ENCODE results near the gene RBBP8NL. TPM values are rescaled to one million over a fixed set of nuclear protein-coding genes. Genes with fewer than 3 reads are reported as not detected.

Gene RBBP8NL
- total and polyA plus RNA-seq, 2 donors, result 0.69 to 1.1 TPM

DNA sequence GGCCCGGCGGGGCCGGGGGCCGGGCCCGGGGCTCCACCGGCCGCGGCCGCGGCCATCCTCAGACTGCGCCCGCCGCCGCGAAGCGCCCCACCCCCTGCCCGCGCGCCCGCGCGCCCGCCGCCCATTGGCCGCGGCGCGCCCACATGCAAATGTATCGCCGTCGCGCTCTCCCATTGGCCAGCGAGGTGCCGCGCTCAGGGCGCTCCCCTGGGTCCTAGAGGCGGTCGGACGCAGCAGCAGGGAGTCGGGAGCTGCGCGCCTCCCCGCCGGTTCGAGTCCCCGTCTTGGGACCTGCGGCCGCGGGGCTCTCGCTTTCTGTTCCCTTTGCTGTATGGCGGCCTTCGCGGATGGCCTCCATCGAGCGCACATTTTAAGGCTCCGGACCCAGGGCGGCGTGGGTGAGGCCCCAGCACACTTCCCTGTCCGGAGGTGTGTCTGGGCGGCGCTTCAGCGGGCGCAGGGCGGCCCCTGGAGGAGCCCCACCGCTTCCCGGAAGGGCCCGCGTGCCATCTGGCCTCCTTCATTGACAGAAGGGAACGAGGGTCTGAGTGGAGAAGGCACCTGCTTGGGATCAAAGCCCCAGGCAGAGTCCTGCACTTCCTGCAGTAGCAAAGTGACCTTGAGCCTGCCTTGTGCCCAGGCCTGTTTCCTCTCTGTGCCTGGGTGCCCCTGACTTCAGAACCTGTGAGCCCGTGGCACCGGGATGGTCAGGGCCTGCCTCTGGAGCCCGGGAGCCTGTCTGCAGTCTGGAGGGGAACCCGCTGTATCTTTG is 19.9 kb downstream of the RBBP8NL start, which contains the start of gene CABLES2:
Gene CABLES2 (minus strand): TSS at position 65 of the 772 bp plus-strand sequence. CDS start 9 bp downstream, at position 56.
- no peak within 1 kb of the TSS for H3K27ac ChIP-seq (ENCODE audit: low read depth)
- H3K4me3 ChIP-seq (ENCODE audit: low read depth, low read length), result peak within 1 kb of the TSS; percentile 87
- WGBS, result 5% methylated on average over 72 of the region's 73 CpGs
- H3K36me3 ChIP-seq (ENCODE audit: insufficient read depth), result no peaks in the 10 kb centered on the region
- peak; percentile 84 for DNase-seq (ENCODE audit: extremely low spot score)
- H3K4me1 ChIP-seq (ENCODE audit: insufficient read depth), result no peaks in the 10 kb centered on the region

DNA sequence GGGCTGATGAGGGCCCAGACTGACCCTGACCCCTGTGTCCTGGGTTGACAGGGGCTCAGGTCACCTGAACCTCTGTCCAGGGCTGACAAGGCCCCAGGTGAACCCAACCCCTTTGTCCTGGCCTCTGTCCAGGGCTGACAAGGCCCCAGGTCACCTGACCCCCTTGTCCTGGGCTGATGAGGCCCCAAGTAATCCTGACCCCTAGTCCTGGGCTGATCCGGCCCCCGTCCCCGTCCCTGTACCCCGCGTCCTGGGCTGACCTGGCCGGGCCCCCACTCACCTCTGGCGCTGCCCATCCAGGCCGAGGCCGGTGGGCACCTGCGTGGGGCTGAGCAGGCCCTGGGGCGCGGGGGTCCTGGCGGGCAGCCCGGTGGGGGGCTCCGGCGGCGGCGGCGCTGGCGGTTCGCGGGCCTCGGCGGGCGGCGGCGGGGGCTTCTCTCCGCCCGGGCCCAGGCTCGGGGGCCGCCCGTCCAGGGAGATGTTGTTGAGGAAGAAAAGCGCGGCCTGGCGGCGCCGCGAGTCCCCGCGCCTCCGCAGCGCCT is 20.6 kb downstream of the RBBP8NL start:
- H3K27ac ChIP-seq (ENCODE audit: low read depth), result no peak overlapping the region
- H3K36me3 ChIP-seq (ENCODE audit: insufficient read depth), result no peaks in the 10 kb centered on the region
- no peaks in the 10 kb centered on the region for H3K4me1 ChIP-seq (ENCODE audit: insufficient read depth)
- WGBS, result under 1% methylated on average over 42 of the region's 42 CpGs
- DNase-seq (ENCODE audit: extremely low spot score), result no peak
- H3K4me3 ChIP-seq (ENCODE audit: low read depth, low read length), result peak overlapping the region; percentile 87

DNA sequence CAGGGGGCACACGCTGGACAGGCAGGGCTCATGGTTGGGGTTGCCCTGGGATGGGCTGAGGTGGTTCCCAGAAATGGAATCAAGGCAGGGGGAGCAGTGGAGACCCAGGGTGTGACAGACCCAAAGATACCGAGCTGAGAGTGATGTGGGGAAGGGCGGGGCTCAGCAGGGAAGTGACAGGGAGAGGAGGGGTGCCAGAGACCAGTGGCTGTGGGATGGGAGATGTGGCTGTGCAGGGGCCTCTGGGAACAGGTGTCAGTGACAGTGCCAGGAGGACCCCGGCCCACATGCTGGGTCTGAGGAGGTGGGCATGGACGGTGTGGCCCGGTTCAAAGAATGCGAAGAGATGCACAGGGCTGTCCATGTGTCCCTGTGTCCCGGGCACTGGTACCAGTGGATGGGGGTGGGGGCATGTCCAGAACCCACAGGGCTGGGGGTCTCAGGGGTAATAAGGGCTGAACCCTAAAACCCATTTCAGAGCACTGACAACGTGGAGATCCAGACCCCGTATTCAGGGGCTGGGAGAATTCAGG is 21.3 kb downstream of the RBBP8NL start:
- no peak for DNase-seq (ENCODE audit: extremely low spot score)
- H3K4me3 ChIP-seq (ENCODE audit: low read depth, low read length), result peak overlapping the region; percentile 87
- WGBS, result 49% methylated on average over 10 of the region's 10 CpGs
- H3K27ac ChIP-seq (ENCODE audit: low read depth), result no peak overlapping the region
- no peaks in the 10 kb centered on the region for H3K36me3 ChIP-seq (ENCODE audit: insufficient read depth)
- no peaks in the 10 kb centered on the region for H3K4me1 ChIP-seq (ENCODE audit: insufficient read depth)

DNA sequence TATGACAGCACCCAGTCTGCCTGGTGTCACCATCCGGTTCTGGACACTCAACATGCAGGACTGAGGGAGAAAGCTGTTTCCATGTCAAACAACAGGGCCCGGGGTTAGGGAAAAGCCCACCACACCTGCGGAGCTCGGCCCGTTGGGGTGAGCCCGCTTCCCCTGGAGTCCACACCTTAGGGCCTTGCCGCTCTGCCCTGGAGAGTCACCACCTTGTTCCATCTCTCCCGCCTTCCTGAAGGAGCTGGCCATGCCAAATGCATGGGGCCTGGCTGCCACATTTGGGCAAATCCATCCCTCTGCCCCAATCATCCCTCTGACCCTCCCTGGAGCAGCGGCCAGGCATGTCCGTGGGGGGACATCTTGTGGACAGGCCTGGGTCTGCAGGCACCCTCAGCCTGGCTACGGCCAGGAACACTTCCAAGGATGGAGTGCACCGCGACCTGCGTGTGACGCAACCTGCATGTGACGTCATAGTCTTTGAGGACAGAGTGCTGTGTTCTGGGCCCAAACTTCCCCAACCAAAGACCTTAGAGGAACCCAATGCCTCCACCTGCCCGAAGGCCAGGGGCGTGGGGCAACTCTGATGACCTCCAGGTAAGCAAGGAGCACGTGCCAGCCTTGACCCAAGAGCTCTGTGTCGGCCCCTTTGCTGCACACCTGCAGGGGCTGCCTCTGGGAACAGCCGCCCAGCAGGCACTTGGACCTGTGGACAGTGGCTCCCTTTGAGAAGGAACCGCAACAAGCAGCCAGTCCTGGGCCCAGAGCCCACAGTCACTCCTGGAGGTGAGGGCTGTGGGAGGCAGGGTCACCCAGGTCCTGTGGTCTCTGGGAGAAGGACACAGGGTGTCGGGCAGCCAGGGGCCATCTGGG is 22.0 kb downstream of the RBBP8NL start:
- Histone ChIP-seq H3K36me3 (ENCODE audit: insufficient read depth) (no peaks in the 10 kb centered on the region), H3K4me3 (ENCODE audit: low read depth, low read length) (no peak overlapping the region), H3K4me1 (ENCODE audit: insufficient read depth) (no peaks in the 10 kb centered on the region), H3K27ac (ENCODE audit: low read depth) (no peak overlapping the region)
- 62% methylated on average over 23 of the region's 23 CpGs for WGBS
- no peak for DNase-seq (ENCODE audit: extremely low spot score)

DNA sequence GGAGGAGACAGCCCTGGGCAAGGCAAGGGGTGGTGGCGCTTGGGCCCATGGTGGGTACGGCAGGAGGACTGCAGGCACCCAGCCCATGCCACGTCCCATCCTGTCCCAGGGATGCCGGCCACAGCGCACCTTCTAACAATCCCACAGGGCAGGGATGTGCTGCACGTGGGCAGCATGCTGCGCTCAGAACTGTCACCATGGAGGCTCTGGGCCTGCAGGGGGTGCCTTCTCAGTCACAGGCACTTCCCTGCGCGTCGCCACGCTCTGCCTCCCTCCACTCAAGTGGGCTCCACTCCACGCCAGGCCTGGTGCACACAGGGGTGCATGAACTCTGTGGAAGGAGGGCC is 22.6 kb downstream of the RBBP8NL start:
- Histone ChIP-seq H3K27ac (ENCODE audit: low read depth) (no peak overlapping the region), H3K36me3 (ENCODE audit: insufficient read depth) (no peaks in the 10 kb centered on the region), H3K4me1 (ENCODE audit: insufficient read depth) (no peaks in the 10 kb centered on the region), H3K4me3 (ENCODE audit: low read depth, low read length) (no peak overlapping the region)
- 82% methylated on average over 12 of the region's 12 CpGs for WGBS
- no peak for DNase-seq (ENCODE audit: extremely low spot score)

DNA sequence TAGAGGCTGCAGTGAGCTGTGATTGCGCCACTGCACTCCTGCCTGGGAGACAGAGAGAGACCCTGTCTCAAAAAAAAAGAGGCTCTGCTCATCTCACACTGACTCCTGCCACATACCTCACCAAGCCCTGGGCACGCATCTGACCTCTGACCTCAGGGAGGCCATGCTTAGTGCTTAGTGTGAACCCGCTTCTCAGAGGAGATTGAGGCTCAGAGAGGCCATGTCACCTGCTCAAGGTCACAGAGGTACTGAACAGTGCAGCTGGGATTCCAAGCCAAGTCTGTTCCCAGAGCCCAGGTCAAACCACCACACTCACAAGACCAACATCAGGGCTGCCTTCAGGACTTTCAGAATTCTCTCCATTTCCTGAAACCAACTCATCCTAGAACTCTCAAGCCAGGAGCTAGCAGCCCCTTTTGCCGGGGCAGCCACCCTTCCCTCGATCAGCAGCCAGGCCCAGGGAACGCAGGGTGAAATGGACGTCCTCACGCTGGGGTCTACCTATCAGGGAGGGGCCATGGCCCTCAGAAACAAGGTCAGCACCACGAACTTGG is 23.1 kb downstream of the RBBP8NL start:
- Histone ChIP-seq H3K4me3 (ENCODE audit: low read depth, low read length) (no peak overlapping the region), H3K27ac (ENCODE audit: low read depth) (no peak overlapping the region), H3K36me3 (ENCODE audit: insufficient read depth) (no peaks in the 10 kb centered on the region), H3K4me1 (ENCODE audit: insufficient read depth) (no peaks in the 10 kb centered on the region)
- 88% methylated on average over 9 of the region's 9 CpGs for WGBS
- no peak for DNase-seq (ENCODE audit: extremely low spot score)

DNA sequence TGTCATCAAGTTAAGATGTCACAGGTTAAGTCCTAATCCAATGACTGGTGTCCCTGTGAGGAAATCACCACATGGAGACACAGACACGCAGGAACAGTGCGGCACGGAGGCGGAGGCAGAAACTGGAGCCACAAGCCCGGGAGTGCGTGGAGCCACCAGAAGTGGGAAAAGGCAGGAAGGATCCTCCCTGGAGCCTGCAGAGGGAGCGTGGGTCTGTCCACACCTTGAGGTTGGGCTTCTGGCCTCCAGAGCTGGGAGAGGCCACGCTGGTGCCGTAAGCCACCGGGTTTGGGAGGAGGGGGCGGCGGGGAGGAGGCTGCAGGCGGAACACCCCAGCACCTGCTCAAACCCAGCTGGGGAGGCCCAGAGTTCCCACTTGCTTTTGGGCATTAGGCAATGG is 24.0 kb downstream of the RBBP8NL start:
- Histone ChIP-seq H3K36me3 (ENCODE audit: insufficient read depth) (no peaks in the 10 kb centered on the region), H3K4me3 (ENCODE audit: low read depth, low read length) (no peak overlapping the region), H3K4me1 (ENCODE audit: insufficient read depth) (no peaks in the 10 kb centered on the region), H3K27ac (ENCODE audit: low read depth) (no peak overlapping the region)
- no peak for DNase-seq (ENCODE audit: extremely low spot score)
- WGBS, result 80% methylated on average over 13 of the region's 13 CpGs

DNA sequence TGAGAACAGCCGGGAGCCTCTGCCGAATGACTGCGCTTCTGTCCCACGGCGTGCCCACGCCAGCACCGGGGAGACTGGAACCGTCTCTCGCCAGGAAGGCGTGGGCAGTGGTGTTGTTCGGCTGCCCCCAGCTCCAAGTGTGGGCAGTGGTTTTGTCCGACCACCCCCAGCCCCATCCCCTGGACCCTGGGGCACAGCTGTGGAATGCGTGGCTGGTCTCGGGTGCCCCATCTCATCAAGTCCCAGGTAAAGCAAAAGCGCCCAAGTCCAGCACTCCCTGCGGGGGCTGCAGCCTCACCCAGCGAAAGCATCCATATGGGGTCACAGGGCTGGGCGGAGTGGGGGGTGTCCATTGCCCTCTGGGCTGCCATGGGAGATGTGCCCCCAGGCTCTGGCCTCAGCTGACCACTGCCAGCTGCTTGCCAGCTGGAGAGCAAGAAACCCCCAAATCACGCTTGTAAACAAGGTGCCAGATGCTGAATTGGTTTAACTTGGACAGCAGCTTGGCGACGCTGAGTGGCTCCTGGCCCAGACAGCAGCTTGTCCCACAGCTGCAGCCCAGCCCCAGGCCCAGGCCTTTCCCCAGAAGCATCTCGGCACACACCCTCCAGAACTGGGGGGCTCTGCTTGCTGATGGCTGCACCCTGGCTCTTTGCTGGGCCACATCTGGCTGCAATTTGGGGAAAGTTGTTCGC is 24.7 kb downstream of the RBBP8NL start:
- Histone ChIP-seq H3K4me3 (ENCODE audit: low read depth, low read length) (no peak overlapping the region), H3K27ac (ENCODE audit: low read depth) (no peak overlapping the region), H3K4me1 (ENCODE audit: insufficient read depth) (no peaks in the 10 kb centered on the region), H3K36me3 (ENCODE audit: insufficient read depth) (no peaks in the 10 kb centered on the region)
- WGBS, result 93% methylated on average over 23 of the region's 23 CpGs
- DNase-seq (ENCODE audit: extremely low spot score), result no peak

DNA sequence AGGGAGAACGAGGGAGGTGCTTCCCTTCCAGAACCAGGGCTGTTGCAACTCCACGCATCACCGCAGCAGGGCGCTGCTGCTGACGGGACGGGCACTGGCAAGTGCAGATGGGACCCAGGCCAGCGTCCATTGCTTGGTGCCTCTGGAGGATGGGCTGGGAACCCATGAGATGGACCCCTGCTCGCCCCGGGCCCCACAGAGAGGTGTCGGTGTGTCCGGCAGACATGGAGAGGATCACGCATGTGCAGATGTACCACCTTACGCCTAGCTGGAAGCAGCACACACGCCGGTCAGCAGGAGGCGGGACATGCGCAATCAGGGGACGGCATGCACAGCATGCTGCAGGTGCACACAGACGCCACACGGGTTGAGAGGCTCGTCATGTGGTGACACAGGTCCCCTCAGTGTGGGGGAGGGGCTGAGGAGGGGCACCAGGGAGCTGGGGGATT is 26.0 kb downstream of the RBBP8NL start:
- H3K27ac ChIP-seq (ENCODE audit: low read depth), result no peak overlapping the region
- no peak overlapping the region for H3K4me3 ChIP-seq (ENCODE audit: low read depth, low read length)
- WGBS, result 72% methylated on average over 21 of the region's 21 CpGs
- no peaks in the 10 kb centered on the region for H3K4me1 ChIP-seq (ENCODE audit: insufficient read depth)
- DNase-seq (ENCODE audit: extremely low spot score), result no peak
- H3K36me3 ChIP-seq (ENCODE audit: insufficient read depth), result no peaks in the 10 kb centered on the region

DNA sequence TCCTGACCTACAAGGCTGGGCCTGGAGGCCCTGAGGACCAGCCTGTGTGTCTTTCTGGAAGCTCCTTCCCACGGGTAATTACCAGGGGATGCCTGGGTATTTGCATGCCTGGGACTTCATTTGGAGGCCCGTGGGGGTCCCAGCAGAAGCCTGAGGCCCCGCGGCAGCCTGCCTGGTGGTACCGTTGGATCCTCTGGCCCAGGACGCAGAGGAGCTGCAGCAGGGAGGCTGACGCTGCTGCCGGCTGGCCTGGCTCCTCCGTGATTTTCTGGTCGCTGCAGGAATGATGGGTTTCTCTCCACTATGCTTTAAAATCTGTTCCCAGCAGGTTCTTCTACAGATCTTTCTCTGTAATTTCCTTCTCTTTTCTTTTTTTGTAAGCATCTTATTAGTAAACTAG is 26.8 kb downstream of the RBBP8NL start:
- Histone ChIP-seq H3K27ac (ENCODE audit: low read depth) (no peak overlapping the region), H3K36me3 (ENCODE audit: insufficient read depth) (no peaks in the 10 kb centered on the region), H3K4me3 (ENCODE audit: low read depth, low read length) (no peak overlapping the region), H3K4me1 (ENCODE audit: insufficient read depth) (no peaks in the 10 kb centered on the region)
- WGBS, result 84% methylated on average over 10 of the region's 10 CpGs
- no peak for DNase-seq (ENCODE audit: extremely low spot score)

DNA sequence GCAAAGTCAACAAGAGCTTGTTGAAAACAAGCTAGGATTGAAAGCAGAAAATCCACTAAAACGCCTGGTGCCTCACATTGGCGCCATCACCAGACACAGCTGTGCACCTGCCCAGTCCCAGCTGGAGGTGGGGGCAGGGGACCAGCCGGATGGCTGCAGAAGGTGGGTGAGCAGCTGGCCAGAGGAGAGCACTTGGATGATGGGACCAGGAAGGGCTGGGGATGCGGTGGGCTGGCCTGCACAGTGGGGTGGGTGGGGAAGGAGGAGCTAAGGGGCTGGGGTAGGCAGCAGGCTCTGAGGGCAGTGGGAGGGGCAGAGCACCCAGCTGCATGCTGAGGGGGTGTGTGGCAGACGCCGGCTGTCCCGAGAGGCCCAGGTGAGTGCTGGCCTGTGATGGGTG is 27.3 kb downstream of the RBBP8NL start:
- no peak overlapping the region for H3K27ac ChIP-seq (ENCODE audit: low read depth)
- no peaks in the 10 kb centered on the region for H3K36me3 ChIP-seq (ENCODE audit: insufficient read depth)
- H3K4me3 ChIP-seq (ENCODE audit: low read depth, low read length), result no peak overlapping the region
- WGBS, result 86% methylated on average over 7 of the region's 7 CpGs
- H3K4me1 ChIP-seq (ENCODE audit: insufficient read depth), result no peaks in the 10 kb centered on the region
- DNase-seq (ENCODE audit: extremely low spot score), result no peak

DNA sequence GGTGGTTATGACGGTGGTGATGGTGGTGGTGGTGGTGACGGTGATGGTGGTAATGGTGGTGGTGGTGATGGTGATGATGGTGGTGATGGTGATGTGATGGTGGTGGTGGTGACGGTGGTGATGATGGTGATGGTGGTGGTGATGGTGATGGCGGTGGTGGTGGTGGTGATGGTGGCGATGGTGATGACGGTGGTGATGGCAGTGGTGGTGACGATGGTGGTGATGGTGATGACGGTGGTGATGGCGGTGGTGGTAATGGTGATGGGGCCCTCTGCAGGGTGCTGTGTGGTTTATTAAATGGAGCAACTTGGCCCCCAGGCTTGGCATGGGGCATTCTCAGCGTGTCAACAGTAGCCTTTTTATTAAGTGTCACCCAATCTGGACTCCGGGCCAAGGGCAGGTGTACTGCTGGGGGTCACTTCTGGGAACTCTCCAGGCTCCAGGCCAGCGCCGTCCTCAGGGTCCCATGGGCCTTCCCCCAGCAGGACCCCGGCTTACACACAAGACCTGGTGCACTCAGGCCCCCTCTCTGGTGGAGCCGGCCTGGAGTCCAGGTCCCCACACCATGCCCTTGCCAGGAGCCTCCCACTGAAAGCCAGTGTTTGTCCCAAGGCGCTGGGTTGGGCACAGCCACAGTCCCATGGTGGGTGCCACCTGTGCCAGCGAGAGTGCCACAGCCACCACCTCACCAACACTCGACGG is 29.1 kb downstream of the RBBP8NL start:
- no peak for DNase-seq (ENCODE audit: extremely low spot score)
- H3K4me1 ChIP-seq (ENCODE audit: insufficient read depth), result no peaks in the 10 kb centered on the region
- H3K27ac ChIP-seq (ENCODE audit: low read depth), result no peak overlapping the region
- no peaks in the 10 kb centered on the region for H3K36me3 ChIP-seq (ENCODE audit: insufficient read depth)
- no peak overlapping the region for H3K4me3 ChIP-seq (ENCODE audit: low read depth, low read length)
- WGBS, result 94% methylated on average over 19 of the region's 19 CpGs

Data from urinary bladder (tissue), 4 donors.